HepG2 (cell line): ENCODE data around the gene DRAXIN. TPM values are rescaled to one million over a fixed set of nuclear protein-coding genes. Genes with fewer than 3 reads are reported as not detected.

ENCODE experiments used
- ATAC-seq: fragments of 200-7000 bp; cut with Tn5 transposase; 3 replicates; pipeline ENCODE4 v1.9.1; 2020; ENCODE audit warnings: mild to moderate bottlenecking, moderate library complexity
- BruUV-seq: library from RNA; stranded (reverse); fragments of 400-500 nt; replicated peaks from 2 replicates; lab custom pipeline; 2021; lab: Mats Ljungman, UMichigan
- CTCF ChIA-PET: fragments of 300-600 bp; formaldehyde crosslinking; extraction: SDS; loops from one replicate; lab custom pipeline; 2021; ENCODE audit warnings: low total read pairs, inconsistent platforms, low intra/inter-chr PET ratio; lab: Yijun Ruan, JAX
- POLR2A ChIA-PET: fragments of 350-600 bp; sonication (Branson Sonifier 250); formaldehyde crosslinking; loops from one replicate; lab custom pipeline; 2020; ENCODE audit warnings: antibody characterized with exemption, inconsistent platforms; lab: Yijun Ruan, JAX
- DNase-seq: peaks from one replicate; pipeline ENCODE4 v3.0.0-alpha.2; 2015; ENCODE audit warnings: low spot score
- FAIRE-seq: peaks from 3 replicates; lab custom pipeline; 2011; peaks lifted over from hg19 to GRCh38; lab: Jason Lieb, UNC
- H2AFZ ChIP-seq: one replicate; pipeline ENCODE4 v1.6.1; 2011; ENCODE audit warnings: low read length, inconsistent platforms
- H3K27ac ChIP-seq: fragments of 300-600 bp; 3 replicates; pipeline ENCODE4 v1.8.0; 2011; ENCODE audit warnings: mixed run types, mild to moderate bottlenecking, mixed read lengths, low read length, inconsistent platforms; ENCODE audit not compliant: insufficient read depth; ENCODE audit errors: extremely low read length
- H3K27me3 ChIP-seq, 2 experiments: fragments of 200-600 bp in 1 of 2; 2 replicates in 1 of 2; 3 replicates in 1 of 2; pipeline versions ENCODE4 v1.6.0 to v1.8.0; 2011; ENCODE audit warnings: low read length in 2 of 2, mild to moderate bottlenecking in 2 of 2, moderate library complexity in 2 of 2, inconsistent platforms in 1 of 2; ENCODE audit not compliant: insufficient read depth in 2 of 2, control insufficient read depth in 1 of 2
- H3K36me3 ChIP-seq, 2 experiments: fragments of 200-600 bp in 1 of 2; replicated peaks in 1 of 2; 2 replicates in 1 of 2; 3 replicates in 1 of 2; pipeline versions ENCODE4 v1.5.1 to v1.8.0; 2011; ENCODE audit warnings: low read length in 2 of 2, inconsistent platforms in 1 of 2; ENCODE audit not compliant: insufficient read depth in 2 of 2, control insufficient read depth in 1 of 2
- H3K4me1 ChIP-seq: 2 replicates; pipeline ENCODE4 v1.5.1; 2012; ENCODE audit warnings: low read length, inconsistent platforms; ENCODE audit not compliant: insufficient read depth
- H3K4me2 ChIP-seq: 2 replicates; pipeline ENCODE4 v1.6.0; 2011; ENCODE audit warnings: low read depth, low read length, inconsistent platforms
- H3K4me3 ChIP-seq, 3 experiments: fragments of 200-600 bp in 1 of 3; sonication (generic), shearing (Covaris generic) in 1 of 3; replicated peaks in 1 of 3; 2 replicates each; pipeline ENCODE4 v1.5.1; 2011 to 2016; ENCODE audit warnings: low read length in 3 of 3, inconsistent platforms in 2 of 3, low read depth in 2 of 3, mild to moderate bottlenecking in 2 of 3, control low read depth in 1 of 3, mixed read lengths in 1 of 3; ENCODE audit not compliant: insufficient read depth in 1 of 3
- H3K79me2 ChIP-seq: one replicate; pipeline ENCODE4 v1.6.1; 2011; ENCODE audit warnings: low read length, inconsistent platforms; ENCODE audit not compliant: insufficient read depth
- H3K9ac ChIP-seq: 2 replicates; pipeline ENCODE4 v1.6.0; 2011; ENCODE audit warnings: mild to moderate bottlenecking, low read depth, low read length, inconsistent platforms; ENCODE audit not compliant: insufficient read depth
- H3K9me3 ChIP-seq: 2 replicates; pipeline ENCODE4 v1.5.1; 2012; ENCODE audit warnings: mild to moderate bottlenecking, low read length
- H4K20me1 ChIP-seq: 2 replicates; pipeline ENCODE4 v1.6.0; 2011; ENCODE audit warnings: inconsistent platforms, mild to moderate bottlenecking, low read length, moderate library complexity; ENCODE audit not compliant: insufficient read depth
- ARID5B ChIP-seq: IDR thresholded peaks from 2 replicates; pipeline ENCODE4 v1.4.0; 2020; ENCODE audit warnings: mild to moderate bottlenecking, missing genetic modification reagents
- E2F5 ChIP-seq: sonication (generic); formaldehyde crosslinking; conservative IDR thresholded peaks from 2 replicates; pipeline ENCODE4 v1.4.0; 2020; ENCODE audit warnings: missing genetic modification reagents
- HMGA1 ChIP-seq: sonication (generic); formaldehyde crosslinking; conservative IDR thresholded peaks from 2 replicates; pipeline ENCODE4 v1.4.0; 2020; ENCODE audit warnings: missing genetic modification reagents
- KLF13 ChIP-seq: sonication (generic); formaldehyde crosslinking; IDR thresholded peaks from 2 replicates; pipeline ENCODE4 v1.4.0; 2020; ENCODE audit warnings: mild to moderate bottlenecking, missing genetic modification reagents
- ZNF597 ChIP-seq: sonication (generic); formaldehyde crosslinking; IDR thresholded peaks from 2 replicates; pipeline ENCODE4 v1.5.0; 2020; ENCODE audit warnings: missing genetic modification reagents
- ZNF598 ChIP-seq: sonication (generic); formaldehyde crosslinking; IDR thresholded peaks from 2 replicates; pipeline ENCODE4 v1.5.1; 2020; ENCODE audit warnings: mild to moderate bottlenecking, missing genetic modification reagents, borderline replicate concordance
- WGBS: methylation state at CpG from one replicate; pipeline ENCODE4 v1.1.6; 2017; ENCODE audit warnings: low lambda C conversion rate; 5-methylcytosine and 5-hydroxymethylcytosine counted together
- in situ Hi-C: cut with HindIII; loops from 2 replicates; pipeline ENCODE4 v1.10.0; 2017; ENCODE audit warnings: low pct_unique_long_range_greater_than_20kb; ENCODE audit not compliant: extremely low pct_ligation_motif_present
- intact Hi-C: fragments of 100-400 bp; cut with micrococcal nuclease; formaldehyde crosslinking; loops from one replicate; pipeline ENCODE4 v1.10.0; 2022; ENCODE audit not compliant: unreplicated experiment
- polyA plus RNA-seq, 8 experiments: library from polyadenylated mRNA; depleted of rRNA in 3 of 8; stranded (reverse) in 7 of 8; unstranded in 1 of 8; fragments of >200 nt; fragmentation: Illumina TruSeq in 4 of 8; extraction: Trizol in 4 of 8; gene quantifications; 2 replicates each; pipeline versions ENCODE4 v1.2.1 to v1.2.3, GENCODE V29; 2011 to 2016; ENCODE audit warnings: low read depth in 4 of 8, missing spikeins in 1 of 8, mixed read lengths in 1 of 8; ENCODE audit not compliant: insufficient read depth in 1 of 8
- total RNA-seq, 5 experiments: library from RNA; depleted of rRNA; stranded (reverse); fragments of >200 nt; fragmentation: Illumina TruSeq; extraction: Trizol; gene quantifications; 2 replicates each; pipeline ENCODE4 v1.2.3, GENCODE V29; 2016; ENCODE audit warnings: low read depth in 1 of 5

DRAXIN gene
- total and polyA plus RNA-seq, 2 of the 13 experiments (the other 11 are each of a cell fraction or from before 2014, with no cell fraction given) = 0.02 TPM; not detected in 1

GRCh38 chr1:11764115-11764514 lies 72.6 kb downstream of the DRAXIN start (continued):
- TF ChIP-seq ARID5B (CRISPR knock-in tag) = no peak
- TF ChIP-seq E2F5 (CRISPR knock-in tag) = no peak
- TF ChIP-seq, all 625 proteins: peak for 0

GRCh38 chr1:11764519-11764918 lies 73.0 kb downstream of the DRAXIN start:
- ATAC-seq = no peak
- intact Hi-C loops (no loop called here), in situ Hi-C loops (no loop called here)
- no peak for FAIRE-seq
- H4K20me1 ChIP-seq = no peaks in the 10 kb centered on the region
- H3K27ac ChIP-seq = no peak overlapping the region
- H3K36me3 ChIP-seq = no peaks in the 10 kb centered on the region
- peaks cover 17 to 55% of the 10 kb centered on the region in 2 experiments; a peak in 4 of 5 replicates for H3K27me3 ChIP-seq
- WGBS = 17% methylated on average over 1 of the region's 7 CpGs
- peaks cover 11% of the 10 kb centered on the region; the same call in 1 of the 2 replicates for H3K4me1 ChIP-seq
- no peak overlapping the region for H2AFZ ChIP-seq
- H3K4me3 ChIP-seq = no peak overlapping the region
- DNase-seq = no peak
- TF ChIP-seq KLF13 (CRISPR knock-in tag) = no peak
- no peak for TF ChIP-seq ZNF598 (CRISPR knock-in tag)
- TF ChIP-seq HMGA1 (CRISPR knock-in tag) = no peak
- no peak for TF ChIP-seq ZNF597 (CRISPR knock-in tag)
- BruUV-seq = no TSS peak
- H3K79me2 ChIP-seq = no peaks in the 10 kb centered on the region
- ChIA-PET CTCF (no interaction called here), POLR2A (no interaction called here)
- H3K9ac ChIP-seq = no peak overlapping the region
- no peak overlapping the region for H3K4me2 ChIP-seq
- H3K9me3 ChIP-seq = no peaks in the 10 kb centered on the region
